COLO829 (cell line): ENCODE data around the gene GCC1.
A peak's percentile ranks its signal among the peaks of the same experiment; 100 is the strongest.
"Not testable (repeated sequence)": the region's sequence is repeated elsewhere in the genome, so short reads cannot be mapped to it uniquely, and the experiment has no call there.

ENCODE experiments used
- DNase-seq: peaks from one replicate; pipeline ENCODE4 v3.0.0; 2012; ENCODE audit warnings: low spot score

GCC1 gene

GRCh38 chr7:127589896-127590295 is 4.5 kb upstream of the GCC1 start:
- no peak for DNase-seq

- peak; percentile 76 for DNase-seq
These were observed 3.5 kb upstream of the GCC1 start for GRCh38 chr7:127588697-127589482.

- peak; percentile 97 for DNase-seq
These were observed 2.8 kb upstream of the GCC1 start, which contains the start of gene ARF5 for GRCh38 chr7:127588019-127588696. ARF5 (plus strand) TSS chr7:127588411; CDS start chr7:127588499, 88 bp downstream.

- no peak for DNase-seq
These were observed 2.2 kb upstream of the GCC1 start for GRCh38 chr7:127587663-127588018.

GRCh38 chr7:127586346-127586745 is 950 bp upstream of the GCC1 start:
- no peak for DNase-seq

GRCh38 chr7:127584648-127585043 is 750 bp downstream of the GCC1 start:
- no peak for DNase-seq

GRCh38 chr7:127582361-127582760 is 3.0 kb downstream of the GCC1 start:
- no peak for DNase-seq

- no peak for DNase-seq
These were observed 3.7 kb downstream of the GCC1 start for GRCh38 chr7:127581716-127582115.

GRCh38 chr7:127580612-127581011 is 4.8 kb downstream of the GCC1 start:
- DNase-seq, result no peak

GRCh38 chr7:127578711-127579275 is 6.6 kb downstream of the GCC1 start:
- DNase-seq, result no peak

- no peak for DNase-seq
These were observed 7.2 kb downstream of the GCC1 start for GRCh38 chr7:127578036-127578684.

GRCh38 chr7:127571741-127572505 is 13.5 kb downstream of the GCC1 start:
- DNase-seq, result no peak

- not testable (repeated sequence) for DNase-seq
These were observed 17.4 kb downstream of the GCC1 start for GRCh38 chr7:127568034-127568433.

GRCh38 chr7:127566242-127566641 is 19.2 kb downstream of the GCC1 start:
- no peak for DNase-seq

- DNase-seq, result no peak
These were observed 27.6 kb downstream of the GCC1 start for GRCh38 chr7:127557803-127558202.

GRCh38 chr7:127556404-127556803 is 29.0 kb downstream of the GCC1 start:
- no peak for DNase-seq

- DNase-seq, result no peak
These were observed 33.5 kb downstream of the GCC1 start for GRCh38 chr7:127551941-127552340.

GRCh38 chr7:127550247-127550646 is 35.1 kb downstream of the GCC1 start:
- DNase-seq, result no peak

- DNase-seq, result no peak
These were observed 39.1 kb downstream of the GCC1 start for GRCh38 chr7:127546313-127546712.

GRCh38 chr7:127541548-127541947 is 43.8 kb downstream of the GCC1 start:
- no peak for DNase-seq

- DNase-seq, result not testable (repeated sequence)
These were observed 44.9 kb downstream of the GCC1 start for GRCh38 chr7:127540461-127540860.

GRCh38 chr7:127539116-127539515 is 46.3 kb downstream of the GCC1 start:
- no peak for DNase-seq
